Panc1 (cell line): ENCODE measurements around the gene ALOXE3. TPM values are rescaled to one million over a fixed set of nuclear protein-coding genes. Genes with fewer than 3 reads are reported as not detected.

Experiments used
- ATAC-seq: fragments of 200-7000 bp; cut with Tn5 transposase; 2 replicates; pipeline ENCODE4 v1.9.1; 2020; ENCODE audit warnings: mild to moderate bottlenecking, moderate library complexity
- BruUV-seq: library from RNA; stranded (reverse); fragments of 400-500 nt; replicated peaks from 2 replicates; lab custom pipeline; 2021; lab: Mats Ljungman, UMichigan
- CTCF ChIA-PET: fragments of 300-600 bp; sonication (Branson Sonifier 250); formaldehyde crosslinking; loops from one replicate; lab custom pipeline; 2022; ENCODE audit warnings: antibody characterized with exemption; lab: Charles Lee
- POLR2A ChIA-PET: fragments of 300-600 bp; sonication (Branson Sonifier 250); formaldehyde crosslinking; loops from one replicate; lab custom pipeline; 2022; ENCODE audit warnings: antibody characterized with exemption; lab: Charles Lee
- DNase-seq: peaks from one replicate; pipeline ENCODE4 v3.0.0-alpha.2; 2010; ENCODE audit warnings: low read depth, low spot score
- H3K27ac ChIP-seq: 2 replicates; pipeline ENCODE4 v1.5.1; 2011; ENCODE audit warnings: mild to moderate bottlenecking, low read length, inconsistent platforms
- H3K27me3 ChIP-seq: fragments of 200-500 bp; sonication (Bioruptor generic); 2 replicates; pipeline ENCODE4 v1.6.0; 2014; ENCODE audit warnings: low read length, inconsistent platforms; ENCODE audit not compliant: control insufficient read depth, insufficient read depth
- H3K36me3 ChIP-seq: fragments of 200-500 bp; sonication (Bioruptor generic); 2 replicates; pipeline ENCODE4 v1.5.1; 2014; ENCODE audit warnings: inconsistent platforms, mild to moderate bottlenecking, low read length, moderate library complexity; ENCODE audit not compliant: control insufficient read depth, insufficient read depth
- H3K4me1 ChIP-seq: 2 replicates; pipeline ENCODE4 v1.5.1; 2011; ENCODE audit warnings: inconsistent platforms, mild to moderate bottlenecking, low read length, moderate library complexity; ENCODE audit not compliant: control insufficient read depth, insufficient read depth
- H3K4me3 ChIP-seq, 2 experiments: 2 replicates each; pipeline ENCODE4 v1.5.1; 2011 to 2012; ENCODE audit warnings: low read depth in 2 of 2, low read length in 2 of 2, mild to moderate bottlenecking in 2 of 2, inconsistent platforms in 1 of 2, moderate library complexity in 1 of 2
- H3K9me3 ChIP-seq: fragments of 200-500 bp; sonication (Bioruptor generic); 2 replicates; pipeline ENCODE4 v1.5.1; 2014; ENCODE audit warnings: low read depth, mild to moderate bottlenecking, inconsistent platforms, low read length, moderate library complexity; ENCODE audit not compliant: control insufficient read depth, insufficient read depth
- POLR2AphosphoS5 ChIP-seq: IDR thresholded peaks from 2 replicates; pipeline ENCODE4 v1.6.1; 2012; ENCODE audit warnings: mild to moderate bottlenecking, low read depth, low read length, moderate library complexity
- SIN3A ChIP-seq: IDR thresholded peaks from 2 replicates; pipeline ENCODE4 v1.6.1; 2012; ENCODE audit warnings: low read depth, mild to moderate bottlenecking, low read length, moderate library complexity, borderline replicate concordance; ENCODE audit not compliant: insufficient read depth
- TCF7L2 ChIP-seq: IDR thresholded peaks from 2 replicates; pipeline ENCODE4 v1.6.1; 2011; ENCODE audit warnings: mild to moderate bottlenecking, low read depth, low read length, inconsistent platforms
- in situ Hi-C: cut with HindIII; loops from 2 replicates; pipeline ENCODE4 v1.10.0; 2016; ENCODE audit warnings: low sequenced_read_pairs, low pct_unique_long_range_greater_than_20kb
- intact Hi-C: fragments of 100-400 bp; cut with micrococcal nuclease; formaldehyde crosslinking; loops from one replicate; pipeline ENCODE4 v1.10.0; 2022; ENCODE audit not compliant: unreplicated experiment
- total RNA-seq: library from RNA; stranded (reverse); gene quantifications from one replicate; pipeline ENCODE4 v1.2.1, GENCODE V29; 2021; ENCODE audit not compliant: unreplicated experiment
- TF ChIP-seq, protein P1 (sequence below), 2 experiments: IDR thresholded peaks; 2 replicates each; pipeline ENCODE4 v1.6.1; 2011 to 2012; ENCODE audit warnings: low read depth in 2 of 2, control low read depth in 1 of 2, low read length in 1 of 2, mild to moderate bottlenecking in 1 of 2, moderate library complexity in 1 of 2; ENCODE audit not compliant: insufficient read depth in 1 of 2
- TF ChIP-seq, protein P2 (sequence below): fragments of 450-650 bp; IDR thresholded peaks from 2 replicates; pipeline ENCODE4 v1.5.1; 2017; ENCODE audit warnings: mild to moderate bottlenecking

The ALOXE3 gene
- total RNA-seq, 1 experiment from 2014 or later: 0.46 TPM

DNA sequence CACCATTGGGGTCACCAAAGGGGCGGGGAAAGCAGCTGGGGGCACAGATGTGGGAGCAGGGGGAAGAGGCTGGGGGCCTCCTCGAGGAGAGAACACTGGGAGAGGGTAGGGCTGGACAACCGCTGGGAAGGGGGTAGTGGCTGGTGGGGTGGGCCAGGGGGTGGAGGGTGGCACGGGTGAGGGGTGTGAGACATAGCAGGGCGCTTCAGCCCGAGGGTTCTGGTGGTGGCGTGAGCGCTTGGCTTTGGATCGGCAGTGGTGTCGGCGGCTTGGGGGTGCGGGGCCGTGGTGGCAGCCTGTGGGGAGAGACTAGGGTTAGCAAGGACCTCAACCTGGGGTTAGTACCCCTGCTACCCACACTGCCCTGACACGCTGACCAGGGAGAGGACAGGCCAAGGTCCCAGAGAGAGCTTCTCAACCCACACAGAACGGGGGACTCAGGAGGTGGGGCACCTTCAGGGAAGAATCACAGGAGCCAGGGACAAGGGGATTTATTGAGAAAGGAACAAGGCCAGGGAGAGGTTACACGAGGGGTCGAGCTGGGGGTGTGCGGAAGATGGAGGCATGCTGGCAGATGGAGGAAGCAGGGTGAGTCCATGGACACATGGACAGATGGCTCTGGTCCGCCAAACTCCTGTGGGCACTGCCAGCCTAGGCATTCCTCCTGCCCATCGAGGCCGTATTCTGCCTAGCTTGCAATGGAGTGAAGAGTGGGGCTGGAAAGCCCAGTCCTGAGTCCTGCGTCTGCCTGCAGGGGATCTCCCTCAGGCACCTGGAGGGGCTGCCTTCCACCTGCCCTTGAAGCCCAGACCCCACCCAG is 25.5 kb upstream of the ALOXE3 start:
- POLR2A ChIA-PET: no interaction called here
- no TSS peak for BruUV-seq
- intact Hi-C loops (no loop called here), in situ Hi-C loops (no loop called here)
- Histone ChIP-seq H3K27me3 (no peaks in the 10 kb centered on the region), H3K9me3 (no peaks in the 10 kb centered on the region), H3K4me1 (no peaks in the 10 kb centered on the region), H3K27ac (no peak overlapping the region), H3K4me3 (no peak overlapping the region), H3K36me3 (no peaks in the 10 kb centered on the region; the same call in 1 of the 2 replicates)
- TF ChIP-seq TCF7L2 (no peak), SIN3A (no peak), POLR2AphosphoS5 (no peak)
- TF ChIP-seq, protein P1, sequence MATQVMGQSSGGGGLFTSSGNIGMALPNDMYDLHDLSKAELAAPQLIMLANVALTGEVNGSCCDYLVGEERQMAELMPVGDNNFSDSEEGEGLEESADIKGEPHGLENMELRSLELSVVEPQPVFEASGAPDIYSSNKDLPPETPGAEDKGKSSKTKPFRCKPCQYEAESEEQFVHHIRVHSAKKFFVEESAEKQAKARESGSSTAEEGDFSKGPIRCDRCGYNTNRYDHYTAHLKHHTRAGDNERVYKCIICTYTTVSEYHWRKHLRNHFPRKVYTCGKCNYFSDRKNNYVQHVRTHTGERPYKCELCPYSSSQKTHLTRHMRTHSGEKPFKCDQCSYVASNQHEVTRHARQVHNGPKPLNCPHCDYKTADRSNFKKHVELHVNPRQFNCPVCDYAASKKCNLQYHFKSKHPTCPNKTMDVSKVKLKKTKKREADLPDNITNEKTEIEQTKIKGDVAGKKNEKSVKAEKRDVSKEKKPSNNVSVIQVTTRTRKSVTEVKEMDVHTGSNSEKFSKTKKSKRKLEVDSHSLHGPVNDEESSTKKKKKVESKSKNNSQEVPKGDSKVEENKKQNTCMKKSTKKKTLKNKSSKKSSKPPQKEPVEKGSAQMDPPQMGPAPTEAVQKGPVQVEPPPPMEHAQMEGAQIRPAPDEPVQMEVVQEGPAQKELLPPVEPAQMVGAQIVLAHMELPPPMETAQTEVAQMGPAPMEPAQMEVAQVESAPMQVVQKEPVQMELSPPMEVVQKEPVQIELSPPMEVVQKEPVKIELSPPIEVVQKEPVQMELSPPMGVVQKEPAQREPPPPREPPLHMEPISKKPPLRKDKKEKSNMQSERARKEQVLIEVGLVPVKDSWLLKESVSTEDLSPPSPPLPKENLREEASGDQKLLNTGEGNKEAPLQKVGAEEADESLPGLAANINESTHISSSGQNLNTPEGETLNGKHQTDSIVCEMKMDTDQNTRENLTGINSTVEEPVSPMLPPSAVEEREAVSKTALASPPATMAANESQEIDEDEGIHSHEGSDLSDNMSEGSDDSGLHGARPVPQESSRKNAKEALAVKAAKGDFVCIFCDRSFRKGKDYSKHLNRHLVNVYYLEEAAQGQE (IDR thresholded peaks at IDR 0.05; ENCODE audit: insufficient read depth in 1 of 2, low read depth in 2 of 2, low read length in 1 of 2): no peak
- TF ChIP-seq, protein P2, sequence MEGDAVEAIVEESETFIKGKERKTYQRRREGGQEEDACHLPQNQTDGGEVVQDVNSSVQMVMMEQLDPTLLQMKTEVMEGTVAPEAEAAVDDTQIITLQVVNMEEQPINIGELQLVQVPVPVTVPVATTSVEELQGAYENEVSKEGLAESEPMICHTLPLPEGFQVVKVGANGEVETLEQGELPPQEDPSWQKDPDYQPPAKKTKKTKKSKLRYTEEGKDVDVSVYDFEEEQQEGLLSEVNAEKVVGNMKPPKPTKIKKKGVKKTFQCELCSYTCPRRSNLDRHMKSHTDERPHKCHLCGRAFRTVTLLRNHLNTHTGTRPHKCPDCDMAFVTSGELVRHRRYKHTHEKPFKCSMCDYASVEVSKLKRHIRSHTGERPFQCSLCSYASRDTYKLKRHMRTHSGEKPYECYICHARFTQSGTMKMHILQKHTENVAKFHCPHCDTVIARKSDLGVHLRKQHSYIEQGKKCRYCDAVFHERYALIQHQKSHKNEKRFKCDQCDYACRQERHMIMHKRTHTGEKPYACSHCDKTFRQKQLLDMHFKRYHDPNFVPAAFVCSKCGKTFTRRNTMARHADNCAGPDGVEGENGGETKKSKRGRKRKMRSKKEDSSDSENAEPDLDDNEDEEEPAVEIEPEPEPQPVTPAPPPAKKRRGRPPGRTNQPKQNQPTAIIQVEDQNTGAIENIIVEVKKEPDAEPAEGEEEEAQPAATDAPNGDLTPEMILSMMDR: no peak
- DNase-seq: no peak
- ATAC-seq: no peak
- CTCF ChIA-PET: no interaction called here

DNA sequence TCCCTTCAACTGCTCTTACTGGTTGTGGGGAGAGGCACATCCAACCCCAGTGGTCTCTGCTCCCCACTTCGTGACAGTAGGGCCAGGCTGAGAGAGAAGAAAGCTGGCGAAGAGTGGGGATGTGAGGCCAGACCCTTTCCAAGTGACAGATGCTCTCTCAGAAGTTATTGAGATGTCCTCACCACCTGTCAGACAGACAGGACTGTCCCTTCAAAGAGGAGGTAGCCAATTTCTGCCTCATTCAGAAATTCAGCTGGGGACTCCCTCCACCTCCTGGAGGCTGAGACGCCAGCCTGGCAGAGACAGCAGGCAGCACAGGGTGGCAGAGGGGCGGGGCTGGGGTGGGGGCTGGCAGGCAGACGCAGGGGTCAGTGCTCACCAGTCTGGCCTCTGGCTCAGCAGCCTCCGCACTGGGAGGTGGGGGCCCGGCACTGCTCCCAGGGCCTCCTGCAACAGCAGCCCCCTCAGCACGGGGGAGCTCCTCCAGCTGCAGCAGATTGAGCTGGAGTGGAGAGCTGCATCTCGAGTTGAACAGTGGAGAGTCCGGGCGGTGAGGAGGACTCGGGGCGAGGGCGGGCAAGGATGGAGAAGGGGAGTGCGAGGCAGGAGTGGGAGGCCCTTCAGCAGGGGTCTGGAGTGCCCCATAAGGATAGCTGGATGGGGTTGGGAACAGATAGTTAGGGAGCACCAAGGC is 24.7 kb upstream of the ALOXE3 start:
- BruUV-seq: no TSS peak
- no peaks in the 10 kb centered on the region; the same call in 1 of the 2 replicates for H3K36me3 ChIP-seq
- POLR2A ChIA-PET: no interaction called here

More for the DNA sequence above, 24.7 kb upstream of the ALOXE3 start:
- DNase-seq: no peak
- CTCF ChIA-PET: no interaction called here
- Histone ChIP-seq H3K4me1 (no peaks in the 10 kb centered on the region), H3K4me3 (no peak overlapping the region), H3K27me3 (no peaks in the 10 kb centered on the region), H3K9me3 (no peaks in the 10 kb centered on the region), H3K27ac (no peak overlapping the region)
- TF ChIP-seq POLR2AphosphoS5 (no peak), SIN3A (no peak), TCF7L2 (no peak)
- TF ChIP-seq, protein P1 (IDR thresholded peaks at IDR 0.05; ENCODE audit: insufficient read depth in 1 of 2, low read depth in 2 of 2, low read length in 1 of 2): no peak
- TF ChIP-seq, protein P2: no peak
- ATAC-seq: no peak
- in situ Hi-C loops: no loop called here
- intact Hi-C loops: no loop called here
